Stimulated activated CD8-positive, alpha-beta memory T cell treated with anti-CD3 and anti-CD28 coated beads, Interleukin-4, amount 100 ng/mL, for 24 hours (primary cell): Measurements from ENCODE around the gene AFF4.

Experiments
- DNase-seq: peaks from one replicate; pipeline ENCODE4 v3.0.0-alpha.2; 2020; ENCODE audit warnings: low read depth

AFF4 gene

DNA sequence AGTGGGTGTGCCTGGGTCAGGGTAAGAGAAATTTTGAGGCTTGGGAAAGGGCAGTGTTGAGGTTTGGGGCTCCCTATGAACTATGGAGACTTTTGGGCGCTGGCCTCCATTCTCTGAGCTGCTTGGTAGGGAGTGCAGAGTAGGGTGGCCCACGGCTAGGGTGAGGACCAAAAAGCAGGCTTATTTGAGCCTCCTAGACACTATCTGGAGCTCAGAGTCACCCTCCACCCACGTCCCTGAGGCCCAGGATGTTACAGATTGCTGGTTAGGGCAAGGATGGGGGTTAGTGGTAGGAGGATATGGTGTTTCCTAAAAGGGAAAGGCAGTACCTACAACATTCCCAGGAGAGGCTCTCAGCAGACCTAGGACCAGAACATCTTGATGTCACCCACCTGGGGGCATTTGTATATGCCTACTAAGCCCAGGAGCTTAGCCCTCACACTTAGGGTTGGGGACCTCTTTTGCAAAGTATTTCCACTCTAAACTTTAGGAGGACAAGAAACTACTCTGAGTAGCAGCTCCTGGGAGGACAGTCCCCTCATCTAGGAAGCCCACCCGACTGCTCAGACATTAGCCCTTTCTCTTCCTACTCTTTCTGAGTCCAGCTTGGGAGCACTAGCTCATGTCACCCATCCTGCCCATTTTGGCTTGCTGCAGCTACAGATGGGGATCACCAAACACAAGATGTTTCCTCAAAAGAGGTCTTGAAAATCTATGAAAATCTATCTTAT is 135.3 kb downstream of the AFF4 start:
- DNase-seq, result no peak

DNA sequence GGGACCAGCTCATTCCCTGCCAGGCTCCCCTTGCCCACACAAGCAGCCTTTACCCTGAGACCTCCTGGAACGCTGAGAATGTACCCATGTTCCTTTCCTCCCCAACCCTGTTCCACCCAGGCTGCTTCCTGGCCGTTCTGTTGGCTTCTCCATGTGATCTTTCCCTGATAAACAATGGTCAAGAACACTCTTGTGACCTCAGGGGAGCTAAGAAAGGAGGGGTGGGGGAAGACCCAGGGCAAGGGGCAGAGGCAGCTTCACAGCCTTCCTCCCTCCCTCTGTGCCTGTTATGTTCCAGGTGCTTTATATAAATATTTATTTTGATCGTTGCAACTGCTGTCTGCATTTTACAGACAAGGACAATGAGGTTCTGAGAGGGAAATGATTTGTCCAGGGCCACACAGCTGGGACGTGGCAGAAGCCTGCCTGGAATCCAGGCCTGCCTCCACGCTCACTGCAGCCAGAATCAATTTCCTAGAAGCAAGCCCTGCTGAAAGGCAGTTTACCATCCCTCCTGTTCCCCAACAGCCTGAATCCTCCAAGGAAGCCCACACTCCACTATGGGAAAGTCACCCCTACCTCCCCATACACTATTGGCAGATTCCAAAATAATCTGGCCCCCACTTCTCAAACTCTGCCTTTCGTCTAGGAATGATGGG is 136.9 kb downstream of the AFF4 start:
- DNase-seq, result no peak

GRCh38 chr5:132825834-132826391 is 137.5 kb downstream of the AFF4 start:
- DNase-seq, result no peak
